HG03097 (cell line): ENCODE measurements around the gene MYBPC2.
"Not testable (repeated sequence)": the region's sequence is repeated elsewhere in the genome, so short reads cannot be mapped to it uniquely, and the experiment has no call there.

Source experiments
- ATAC-seq: cut with Tn5 transposase; IDR thresholded peaks from one replicate; pipeline ENCODE4 v1.9.1; 2021; ENCODE audit not compliant: unreplicated experiment, low FRiP score

Gene MYBPC2

GRCh38 chr19:50432221-50433028 is at the start of gene MYBPC2:
Gene MYBPC2, plus strand, starts transcription at chr19:50432892. Its CDS starts 62 bp downstream, at chr19:50432954.
- no peak for ATAC-seq

- no peak for ATAC-seq
Measured at GRCh38 chr19:50383001-50383851, 49.5 kb upstream of the MYBPC2 start.

DNA sequence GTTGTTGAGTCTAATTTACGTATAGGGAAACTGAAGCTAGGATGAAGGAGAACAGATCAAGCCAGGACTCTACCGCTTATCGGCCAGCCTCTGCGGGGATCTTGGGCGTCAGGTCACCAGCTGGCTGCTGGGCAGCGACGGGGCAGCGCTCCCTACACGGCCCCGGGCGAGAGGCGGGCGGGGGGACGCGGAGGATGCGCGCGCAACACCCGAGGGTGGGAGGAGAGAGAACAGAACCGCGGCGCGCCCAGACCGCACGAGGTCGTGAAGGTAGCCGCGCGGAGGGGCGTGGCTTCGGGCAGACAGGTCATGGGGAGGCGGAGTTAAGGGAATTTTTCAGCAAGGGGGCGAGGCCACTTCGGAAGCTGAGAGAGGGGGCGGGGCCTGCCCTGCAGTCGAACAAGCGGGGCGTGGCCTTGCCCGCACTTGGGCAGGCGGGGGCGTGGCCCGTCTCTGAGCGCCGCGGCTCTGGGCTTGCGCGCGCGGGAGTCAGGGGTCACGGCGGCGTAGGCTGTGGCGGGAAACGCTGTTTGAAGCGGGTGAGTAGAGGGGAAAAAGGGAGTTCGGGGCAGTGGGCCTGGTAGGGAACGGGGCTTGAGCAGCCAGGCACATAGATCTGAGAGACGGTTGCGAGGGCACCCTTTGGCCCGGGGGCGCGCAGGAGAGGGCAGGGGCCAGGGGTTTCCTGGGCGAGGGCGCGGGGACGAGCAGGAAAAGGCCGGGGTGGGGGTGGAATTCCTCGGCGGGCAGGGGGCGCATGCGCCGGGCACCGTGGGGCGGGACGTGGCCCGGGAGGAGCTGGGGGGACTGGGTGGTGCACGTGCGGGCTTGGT is 48.6 kb upstream of the MYBPC2 start, which contains the start of gene POLD1:
POLD1 (plus strand) TSS at position 496 of the 833 bp plus-strand sequence. CDS start 14,505 bp downstream, outside the sequence.
- ATAC-seq: peak; percentile 70

DNA sequence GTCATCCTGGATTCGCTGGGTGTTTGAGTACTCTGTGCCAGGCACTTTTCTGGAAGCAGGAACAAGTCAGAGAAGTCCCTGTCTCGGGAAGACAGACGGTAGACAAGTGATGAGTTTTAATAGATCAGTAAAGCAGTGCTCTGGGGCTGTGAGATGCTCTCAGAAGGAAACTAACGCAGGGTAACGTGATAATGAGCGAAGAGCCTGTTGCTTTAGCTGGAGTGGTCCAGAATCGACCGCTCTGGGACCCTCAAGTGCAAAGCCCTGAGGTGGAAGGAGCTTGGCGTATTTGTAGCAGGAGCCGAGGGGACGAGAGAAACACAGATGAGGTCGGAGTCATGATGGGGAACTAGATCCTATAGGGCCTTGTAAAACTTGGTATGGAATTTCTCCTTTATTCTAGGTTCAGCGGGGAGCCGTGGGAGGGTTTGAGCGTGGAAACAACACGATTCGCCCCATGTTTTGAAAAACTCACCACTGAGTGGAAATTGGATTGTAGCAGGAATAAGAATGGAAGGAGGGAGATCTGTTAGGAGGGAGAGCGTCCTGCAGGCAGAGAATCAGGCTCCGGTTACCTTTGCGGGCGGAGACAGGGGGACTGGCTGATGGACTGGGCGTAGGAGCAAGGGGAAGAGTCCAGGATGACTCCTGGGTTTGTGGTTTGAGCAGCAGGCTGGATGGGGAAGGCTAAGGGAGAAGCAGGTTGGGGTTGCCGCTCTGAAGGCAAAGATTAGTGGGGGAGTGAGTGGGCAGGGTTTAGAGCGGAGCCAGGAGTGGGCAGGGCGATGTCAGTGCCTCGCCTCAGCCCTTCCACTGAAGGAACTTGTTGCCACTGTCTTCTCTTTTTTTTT is 47.8 kb upstream of the MYBPC2 start:
- ATAC-seq: no peak

- ATAC-seq: no peak
Measured at GRCh38 chr19:50387176-50387867, 45.4 kb upstream of the MYBPC2 start.

- no peak for ATAC-seq
Measured at GRCh38 chr19:50387868-50388245, 44.8 kb upstream of the MYBPC2 start.

- ATAC-seq: not testable (repeated sequence)
Measured at GRCh38 chr19:50390295-50390694, 42.4 kb upstream of the MYBPC2 start.

DNA sequence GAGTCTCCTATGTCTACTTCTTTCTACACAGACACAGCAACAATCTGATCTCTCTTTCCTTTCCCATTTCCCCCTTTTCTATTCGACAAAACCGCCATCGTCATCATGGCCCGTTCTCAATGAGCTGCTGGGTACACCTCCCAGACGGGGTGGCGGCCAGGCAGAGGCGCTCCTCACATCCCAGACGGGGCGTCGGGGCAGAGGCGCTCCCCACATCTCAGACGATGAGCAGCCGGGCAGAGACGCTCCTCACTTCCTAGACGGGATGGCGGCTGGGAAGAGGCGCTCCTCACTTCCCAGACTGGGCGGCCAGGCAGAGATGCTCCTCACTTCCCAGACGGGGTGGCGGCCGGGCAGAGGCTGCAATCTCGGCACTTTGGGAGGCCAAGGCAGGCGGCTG is 41.7 kb upstream of the MYBPC2 start:
- ATAC-seq: not testable (repeated sequence)

DNA sequence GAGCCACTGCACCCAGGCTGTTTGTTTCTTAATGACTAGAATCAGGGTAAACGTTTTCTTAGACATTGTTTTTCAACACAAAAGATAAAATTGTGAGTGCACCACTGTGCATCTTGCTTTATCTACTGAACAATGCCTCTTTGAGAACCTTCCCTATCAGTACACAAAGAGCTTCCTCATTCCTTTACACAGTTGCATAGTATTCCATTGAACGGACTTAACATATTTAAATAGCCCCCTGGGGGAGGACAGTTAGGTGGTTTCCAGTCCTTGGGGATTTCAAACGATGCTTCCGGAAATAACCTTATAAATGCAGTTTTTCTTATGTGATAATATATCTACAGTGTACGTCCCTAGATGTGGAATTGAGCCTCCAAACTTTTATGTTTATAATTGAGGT is 39.9 kb upstream of the MYBPC2 start:
- no peak for ATAC-seq

DNA sequence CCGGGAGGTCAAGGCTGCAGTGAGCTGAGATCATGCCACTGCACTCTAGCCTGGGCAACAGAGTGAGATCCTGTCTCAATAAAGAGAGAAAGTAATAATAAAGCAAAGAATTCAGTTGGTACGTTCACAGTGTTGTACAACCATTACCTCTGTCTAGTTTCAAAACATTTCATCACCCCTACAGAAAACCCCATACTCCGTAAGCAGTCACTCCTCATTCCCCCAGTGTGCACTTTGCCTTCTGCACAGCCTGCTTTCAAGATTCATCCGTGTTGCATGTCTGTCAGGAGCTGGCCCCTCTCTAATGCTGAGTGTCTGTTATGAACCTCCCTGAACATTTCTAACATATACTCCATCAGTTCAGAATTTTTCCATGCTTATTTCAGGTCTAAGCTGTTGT is 39.1 kb upstream of the MYBPC2 start:
- no peak for ATAC-seq

DNA sequence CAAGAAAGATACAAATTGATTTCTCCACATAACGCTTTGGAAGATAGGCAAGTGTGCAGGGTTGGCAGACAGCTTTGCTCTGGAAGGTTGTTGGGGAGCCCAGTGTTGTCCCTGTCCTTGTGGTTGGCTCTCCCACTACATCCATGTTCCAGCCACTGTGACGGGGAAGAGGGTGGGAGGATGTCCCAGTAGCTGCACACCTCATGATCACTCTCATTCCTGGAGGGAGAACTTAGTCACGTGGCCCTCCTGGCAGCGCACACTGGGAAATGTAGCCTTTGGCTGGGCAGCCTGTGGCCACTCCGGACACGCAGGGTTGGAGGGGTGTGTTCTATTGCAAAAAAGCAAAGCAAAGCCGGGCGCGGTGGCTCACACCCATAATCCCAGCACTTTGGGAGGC is 38.7 kb upstream of the MYBPC2 start:
- ATAC-seq: no peak

DNA sequence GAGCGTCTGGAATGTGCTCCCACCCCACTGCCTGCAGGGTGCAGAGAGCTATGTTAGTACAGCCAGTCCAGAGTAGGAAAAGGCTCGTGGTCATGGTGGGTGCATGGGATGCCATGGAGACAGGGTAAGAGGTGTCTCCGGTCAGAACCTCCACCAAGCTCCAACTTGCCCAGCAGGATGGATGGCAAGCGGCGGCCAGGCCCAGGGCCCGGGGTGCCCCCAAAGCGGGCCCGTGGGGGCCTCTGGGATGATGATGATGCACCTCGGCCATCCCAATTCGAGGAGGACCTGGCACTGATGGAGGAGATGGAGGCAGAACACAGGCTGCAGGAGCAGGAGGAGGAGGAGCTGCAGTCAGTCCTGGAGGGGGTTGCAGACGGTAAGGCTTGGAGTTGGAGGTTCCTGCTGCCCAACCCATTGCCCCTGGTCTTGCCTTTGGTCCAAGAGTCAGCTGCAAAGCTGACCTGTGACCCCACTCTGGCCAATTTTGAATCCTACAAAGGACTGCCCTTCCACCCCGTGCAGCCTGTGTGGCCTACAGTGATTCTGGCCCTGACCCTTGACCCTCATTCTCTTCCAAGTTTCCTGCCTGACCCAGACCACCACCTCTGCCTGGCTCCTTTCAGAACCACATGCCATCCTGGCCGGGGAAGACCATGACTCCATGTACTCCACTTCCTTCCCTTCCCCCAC is 33.9 kb upstream of the MYBPC2 start:
- ATAC-seq: no peak

GRCh38 chr19:50399368-50399745 is 33.3 kb upstream of the MYBPC2 start:
- ATAC-seq: no peak

DNA sequence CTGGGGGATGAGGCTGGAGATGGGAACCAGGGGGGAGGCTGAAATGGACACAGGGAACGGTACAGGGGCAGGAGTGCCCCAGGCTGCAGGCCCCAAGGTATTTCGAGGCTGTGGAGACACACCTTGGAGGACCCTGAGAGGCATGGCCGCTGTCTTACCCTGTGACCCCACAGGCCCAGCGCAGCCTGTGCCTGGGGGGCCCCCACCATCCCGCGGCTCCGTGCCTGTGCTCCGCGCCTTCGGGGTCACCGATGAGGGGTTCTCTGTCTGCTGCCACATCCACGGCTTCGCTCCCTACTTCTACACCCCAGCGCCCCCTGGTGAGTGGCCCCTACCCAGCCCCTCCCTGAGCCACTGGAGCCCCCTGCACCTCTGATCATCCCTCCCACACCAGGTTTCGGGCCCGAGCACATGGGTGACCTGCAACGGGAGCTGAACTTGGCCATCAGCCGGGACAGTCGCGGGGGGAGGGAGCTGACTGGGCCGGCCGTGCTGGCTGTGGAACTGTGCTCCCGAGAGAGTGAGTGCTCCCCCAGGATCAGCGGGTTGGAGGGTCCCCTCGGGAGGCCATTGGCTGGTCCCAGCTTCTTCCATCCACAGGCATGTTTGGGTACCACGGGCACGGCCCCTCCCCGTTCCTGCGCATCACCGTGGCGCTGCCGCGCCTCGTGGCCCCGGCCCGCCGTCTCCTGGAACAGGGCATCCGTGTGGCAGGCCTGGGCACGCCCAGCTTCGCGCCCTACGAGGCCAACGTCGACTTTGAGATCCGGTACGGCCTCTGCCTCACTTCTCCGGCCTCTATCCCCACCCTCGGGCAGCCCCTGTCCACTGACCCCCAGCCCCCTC is 30.9 kb upstream of the MYBPC2 start:
- ATAC-seq: no peak

- ATAC-seq: no peak
Measured at GRCh38 chr19:50402544-50403301, 30.0 kb upstream of the MYBPC2 start.

DNA sequence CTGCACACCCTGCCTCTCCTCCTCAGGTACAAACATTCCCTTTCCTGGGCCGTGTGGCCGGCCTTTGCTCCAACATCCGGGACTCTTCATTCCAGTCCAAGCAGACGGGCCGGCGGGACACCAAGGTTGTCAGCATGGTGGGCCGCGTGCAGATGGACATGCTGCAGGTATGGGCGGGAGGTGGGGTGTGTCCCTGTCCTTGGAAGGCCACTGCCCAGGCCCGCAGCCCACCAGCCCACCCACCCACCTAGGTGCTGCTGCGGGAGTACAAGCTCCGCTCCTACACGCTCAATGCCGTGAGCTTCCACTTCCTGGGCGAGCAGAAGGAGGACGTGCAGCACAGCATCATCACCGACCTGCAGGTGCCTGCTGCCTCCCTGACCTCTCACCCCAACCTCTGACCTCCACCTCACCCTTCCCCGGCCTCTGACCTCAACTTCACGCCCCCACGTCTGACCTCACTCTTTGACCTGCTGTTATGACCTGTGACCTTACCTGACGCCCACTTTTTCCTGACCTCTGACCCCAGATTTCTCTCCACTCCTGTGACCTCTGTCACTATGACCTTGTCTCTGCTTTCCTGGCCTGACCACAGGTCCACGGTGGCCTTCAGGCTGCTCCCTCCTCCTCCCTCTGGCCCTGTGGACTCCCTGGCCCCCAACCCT is 26.4 kb upstream of the MYBPC2 start:
- ATAC-seq: no peak

- no peak for ATAC-seq
Measured at GRCh38 chr19:50406829-50407228, 25.9 kb upstream of the MYBPC2 start.
